CD1c-positive myeloid dendritic cell (primary cell): ENCODE measurements around the gene ASAP2.
"Not testable (repeated sequence)": the region's sequence is repeated elsewhere in the genome, so short reads cannot be mapped to it uniquely, and the experiment has no call there.

ENCODE experiments used
- DNase-seq: peaks from one replicate; pipeline ENCODE4 v3.0.0-alpha.2; 2016; ENCODE audit errors: extremely low spot score

Gene ASAP2

GRCh38 chr2:9379391-9379755 is 172.8 kb downstream of the ASAP2 start:
- DNase-seq = no peak

GRCh38 chr2:9380702-9381628 is 174.4 kb downstream of the ASAP2 start:
- no peak for DNase-seq

- no peak for DNase-seq
Measured at GRCh38 chr2:9382604-9383235, 176.1 kb downstream of the ASAP2 start.

- no peak for DNase-seq
Measured at GRCh38 chr2:9384521-9384920, 177.9 kb downstream of the ASAP2 start.

GRCh38 chr2:9385841-9386240 is 179.2 kb downstream of the ASAP2 start:
- no peak for DNase-seq

GRCh38 chr2:9388199-9388681 is 181.6 kb downstream of the ASAP2 start:
- DNase-seq = no peak

- no peak for DNase-seq
Measured at GRCh38 chr2:9388950-9389911, 182.6 kb downstream of the ASAP2 start.

GRCh38 chr2:9390151-9390850 is 183.7 kb downstream of the ASAP2 start:
- DNase-seq = no peak

GRCh38 chr2:9390991-9391390 is 184.4 kb downstream of the ASAP2 start:
- DNase-seq = no peak

- DNase-seq = no peak
Measured at GRCh38 chr2:9391961-9392720, 185.5 kb downstream of the ASAP2 start.

- DNase-seq = no peak
Measured at GRCh38 chr2:9392898-9393765, 186.5 kb downstream of the ASAP2 start.

- DNase-seq = no peak
Measured at GRCh38 chr2:9394816-9395215, 188.2 kb downstream of the ASAP2 start.

- no peak for DNase-seq
Measured at GRCh38 chr2:9397201-9397600, 190.6 kb downstream of the ASAP2 start.

GRCh38 chr2:9398251-9398650 is 191.6 kb downstream of the ASAP2 start:
- not testable (repeated sequence) for DNase-seq

GRCh38 chr2:9398881-9399780 is 192.5 kb downstream of the ASAP2 start:
- DNase-seq = no peak

GRCh38 chr2:9400268-9401058 is 193.9 kb downstream of the ASAP2 start:
- DNase-seq = no peak

GRCh38 chr2:9401059-9401547 is 194.5 kb downstream of the ASAP2 start:
- DNase-seq = no peak
